ENCODE data around the gene GFPT1.
A peak's percentile ranks its signal among the peaks of the same experiment; 100 is the strongest.
"Not testable (repeated sequence)": the region's sequence is repeated elsewhere in the genome, so short reads cannot be mapped to it uniquely, and the experiment has no call there.

The GFPT1 gene

DNA sequence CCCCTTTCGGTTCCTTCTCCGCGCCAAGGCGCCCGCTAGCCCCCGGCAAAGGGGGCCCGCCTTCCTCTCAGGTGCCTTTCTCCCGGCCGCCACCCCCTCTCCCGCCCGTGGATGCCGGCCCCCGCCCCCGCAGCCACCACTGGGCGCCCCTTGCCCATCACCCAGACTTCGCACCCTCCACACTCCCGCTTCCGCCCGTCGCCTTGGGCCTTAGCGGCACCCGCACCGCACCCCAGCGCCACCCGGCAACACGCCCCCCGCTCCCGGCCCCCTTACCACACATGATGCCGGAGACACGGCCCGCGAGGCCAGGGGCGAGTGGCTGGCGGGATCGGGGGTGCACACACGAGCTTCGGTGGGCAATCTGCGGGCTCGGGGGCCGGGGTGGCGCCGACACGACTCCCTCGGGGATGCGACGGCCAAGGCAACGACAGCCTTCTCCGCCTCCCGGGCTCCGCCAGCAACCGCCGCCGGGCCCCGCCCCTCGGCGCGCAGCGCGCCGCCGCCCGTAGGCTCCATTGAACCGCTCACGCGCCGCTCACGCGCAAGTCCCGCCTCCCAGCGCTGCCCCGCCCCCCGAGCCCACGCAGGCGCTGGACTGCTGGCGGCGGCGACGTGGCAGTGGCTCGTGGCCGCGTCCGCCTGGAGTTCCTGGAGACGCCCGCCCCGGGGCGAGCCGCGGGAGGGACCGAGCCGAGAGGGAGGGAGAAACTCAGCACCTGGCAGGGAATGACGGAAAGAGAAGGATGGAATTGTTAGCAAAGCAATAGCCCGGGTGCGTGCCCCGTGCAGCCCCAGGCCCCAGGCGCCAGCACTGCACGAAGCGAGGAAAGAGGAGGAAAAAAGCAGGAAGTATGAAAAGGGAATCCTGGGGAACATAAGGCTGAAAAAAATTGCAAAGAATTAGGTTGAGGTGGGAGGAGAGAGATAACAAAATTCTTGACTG, at the start of gene GFPT1:
GFPT1 (minus strand) TSS at position 439 of the 946 bp plus-strand sequence; CDS start at position 283, 156 bp downstream.
- DNase-seq (ENCODE audit: low spot score), result peak; percentile 97

DNA sequence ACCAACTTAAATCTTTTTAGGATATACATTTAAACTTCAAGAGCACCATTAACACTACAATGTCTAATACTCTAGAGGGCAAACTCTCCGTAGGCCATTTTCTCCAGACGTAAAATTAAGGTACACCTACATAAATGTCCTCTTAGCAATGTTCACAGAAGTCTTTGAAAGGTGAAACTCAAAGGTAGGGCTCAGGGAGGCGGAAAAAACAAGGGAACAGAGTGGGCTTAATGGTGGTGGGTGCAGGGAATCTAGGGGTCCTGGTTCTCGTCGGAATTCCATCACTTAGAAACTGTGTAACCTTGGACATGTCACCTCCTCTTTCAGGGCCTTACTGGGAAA, 49.5 kb upstream of the GFPT1 start:
- no peak for DNase-seq (ENCODE audit: low spot score)

DNA sequence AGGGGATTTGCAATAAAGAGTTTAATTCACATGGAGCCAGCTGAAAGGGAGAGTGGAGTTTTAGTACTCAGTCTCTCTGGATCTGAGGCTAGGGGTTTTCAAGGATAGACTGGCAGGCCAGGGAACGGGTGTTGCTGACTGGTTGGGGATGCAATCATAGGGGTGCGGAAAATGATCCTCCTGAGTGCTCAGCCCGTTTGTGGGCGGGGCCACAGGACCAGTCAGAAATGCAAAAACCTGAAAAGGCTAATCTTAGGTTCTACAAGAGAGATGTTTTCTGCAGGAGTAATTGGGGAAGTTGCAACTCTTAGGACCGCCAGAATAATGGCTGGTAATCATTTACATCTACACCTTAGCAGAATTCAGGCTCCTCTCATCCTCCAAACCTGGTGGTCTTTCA, 47.7 kb upstream of the GFPT1 start:
- DNase-seq (ENCODE audit: low spot score), result no peak

- DNase-seq (ENCODE audit: low spot score), result no peak
These were observed 42.6 kb upstream of the GFPT1 start for GRCh38 chr2:69429491-69430183.

DNA sequence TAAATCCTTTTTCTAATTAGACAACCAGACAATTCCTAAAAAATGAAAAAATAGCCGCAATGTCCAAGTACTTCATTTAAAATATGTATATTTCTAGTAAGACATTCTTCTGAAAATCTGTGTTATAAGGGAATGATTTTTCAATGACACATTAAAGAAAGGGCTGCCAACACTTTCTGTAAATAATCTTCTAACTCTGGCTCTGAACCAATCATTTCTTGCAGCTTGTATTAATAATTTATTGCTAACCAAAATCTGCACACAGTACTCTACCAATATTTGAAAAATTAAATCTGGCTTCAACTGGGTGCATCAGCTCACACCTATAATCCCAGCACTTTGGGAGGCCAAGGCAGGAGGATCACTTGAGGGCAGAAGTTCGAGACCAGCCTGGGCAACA, 42.0 kb upstream of the GFPT1 start:
- no peak for DNase-seq (ENCODE audit: low spot score)

DNA sequence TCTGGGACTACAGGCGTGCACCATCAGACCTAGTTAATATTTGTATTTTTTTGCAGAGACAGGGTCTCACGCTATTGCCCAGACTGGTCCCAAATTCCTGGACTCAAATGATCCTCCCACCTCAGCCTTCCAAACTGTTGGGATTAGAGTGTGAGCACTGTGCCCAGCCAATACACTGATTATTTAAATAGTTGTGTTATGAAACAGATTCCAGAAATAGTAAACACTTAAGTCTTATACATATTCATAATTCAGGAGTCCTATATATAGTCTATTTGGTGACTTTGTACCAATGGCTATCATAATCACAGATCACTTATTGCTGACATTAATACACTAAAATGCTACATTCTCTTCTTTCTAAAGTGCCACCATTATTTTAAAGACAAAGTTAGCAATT, 37.4 kb upstream of the GFPT1 start:
- no peak for DNase-seq (ENCODE audit: low spot score)

DNA sequence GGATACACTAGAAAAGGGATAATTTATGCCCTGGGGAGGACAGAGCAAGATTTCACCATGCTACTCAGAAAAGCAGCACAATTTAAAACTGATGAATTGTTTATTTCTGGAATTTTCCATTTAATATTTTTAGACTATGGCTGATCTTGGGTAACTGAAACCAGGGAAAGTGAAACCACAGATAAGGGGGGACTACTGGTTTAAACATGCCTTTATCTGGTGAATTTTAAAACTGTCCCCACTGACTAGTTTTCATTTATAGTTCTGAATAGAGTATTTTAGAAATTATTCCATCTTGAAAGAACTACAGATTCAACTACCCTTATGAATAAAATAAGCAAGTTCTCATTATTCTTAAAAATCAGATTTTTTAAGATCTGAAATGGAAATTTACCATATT, 35.2 kb upstream of the GFPT1 start:
- no peak for DNase-seq (ENCODE audit: low spot score)

DNA sequence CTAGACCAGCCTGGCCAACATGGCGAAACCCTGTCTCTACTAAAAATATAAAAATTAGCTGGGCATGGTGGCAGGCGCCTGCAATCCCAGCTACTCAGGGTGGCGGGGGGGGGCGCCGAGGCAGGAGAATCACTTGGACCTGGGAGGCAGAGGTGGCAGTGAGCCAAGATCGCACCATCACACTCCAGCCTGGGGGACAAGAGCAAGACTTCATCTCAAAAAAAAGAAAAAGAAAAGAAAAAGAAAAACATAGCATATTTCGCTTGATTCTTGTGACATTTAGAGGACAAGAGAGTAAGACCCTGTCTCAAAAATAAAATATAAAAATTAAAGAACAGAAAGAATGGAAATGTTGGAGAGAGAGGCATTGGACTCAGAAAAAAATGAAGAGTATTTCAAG, 32.1 kb upstream of the GFPT1 start:
- not testable (repeated sequence) for DNase-seq (ENCODE audit: low spot score)

GRCh38 chr2:69416147-69416546, 29.1 kb upstream of the GFPT1 start:
- no peak for DNase-seq (ENCODE audit: low spot score)

DNA sequence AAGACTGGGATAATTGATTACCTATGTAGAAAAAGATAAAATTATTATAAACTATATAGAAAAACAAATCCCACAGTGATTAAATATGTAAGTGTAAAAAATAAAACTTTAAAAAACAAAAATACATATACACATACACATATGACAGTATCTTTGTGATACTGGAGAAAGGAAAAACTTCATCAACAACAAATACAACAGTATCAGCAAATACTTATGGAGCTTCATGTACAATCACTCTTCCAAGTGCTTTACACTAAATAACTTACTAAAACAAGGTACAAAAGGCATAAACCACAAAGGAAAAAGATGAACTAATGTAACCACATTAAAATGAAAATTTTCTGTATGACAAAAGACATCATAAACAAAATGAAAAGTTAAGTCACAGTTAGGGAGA, 24.1 kb upstream of the GFPT1 start:
- no peak for DNase-seq (ENCODE audit: low spot score)

- no peak for DNase-seq (ENCODE audit: low spot score)
These were observed 18.3 kb upstream of the GFPT1 start for GRCh38 chr2:69405306-69405705.

- DNase-seq (ENCODE audit: low spot score), result no peak
These were observed 13.1 kb upstream of the GFPT1 start for GRCh38 chr2:69400121-69400520.

DNA sequence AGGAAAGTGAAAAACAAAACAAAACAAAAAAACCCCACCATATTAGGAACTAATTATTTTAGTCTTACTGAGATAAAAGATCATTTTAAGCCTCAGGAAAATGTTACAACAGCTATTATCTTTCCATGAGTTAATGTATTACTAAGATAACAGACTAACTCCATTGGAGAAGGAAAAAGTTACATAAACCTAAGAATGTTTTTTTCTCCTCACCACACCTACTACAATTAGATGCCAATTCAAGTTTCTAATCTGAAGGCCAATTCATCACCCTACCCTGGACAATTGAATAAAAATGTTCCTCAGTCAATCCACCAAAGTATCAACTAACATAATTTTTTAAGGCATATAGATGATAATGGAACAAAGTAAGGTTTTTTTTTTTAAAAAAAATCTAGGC, 10.2 kb upstream of the GFPT1 start:
- DNase-seq (ENCODE audit: low spot score), result no peak

DNA sequence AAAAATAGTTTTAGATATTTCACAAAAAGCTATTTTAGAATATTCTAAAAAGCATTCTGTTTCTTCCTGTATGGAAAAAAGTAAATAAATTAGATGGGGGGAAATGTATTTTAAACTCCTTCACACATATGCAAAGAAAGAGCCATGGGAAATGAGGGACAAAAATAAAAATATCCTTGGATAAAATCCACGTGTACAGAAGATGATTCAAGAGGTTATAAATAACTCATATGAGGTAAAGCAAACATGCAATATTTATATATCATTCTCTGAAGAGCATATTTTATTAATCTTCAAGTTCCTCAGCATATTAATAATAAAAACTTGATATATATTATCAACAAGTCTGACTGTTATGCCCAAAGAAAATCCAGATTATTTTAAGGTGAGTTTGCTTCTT, 8.8 kb upstream of the GFPT1 start:
- no peak for DNase-seq (ENCODE audit: low spot score)

DNA sequence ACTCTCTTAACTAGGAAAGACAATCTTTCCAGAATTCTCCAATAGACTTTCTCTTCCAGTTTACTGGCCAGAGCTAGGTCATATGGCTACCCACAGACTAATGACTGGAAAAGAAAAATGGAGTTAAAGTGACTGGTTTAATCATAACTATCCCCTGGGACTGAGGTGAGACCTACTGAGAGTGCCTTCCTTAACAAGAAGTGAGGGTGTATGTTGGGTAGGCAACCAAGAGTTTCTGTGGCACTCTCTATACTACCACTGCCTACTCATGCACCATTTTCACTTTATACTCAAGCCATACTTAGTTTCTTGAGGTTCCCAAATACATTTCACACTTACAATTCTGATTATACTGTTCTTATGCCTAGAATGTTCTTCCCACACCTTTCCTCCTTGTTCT, 6.9 kb upstream of the GFPT1 start:
- DNase-seq (ENCODE audit: low spot score), result no peak

GRCh38 chr2:69390471-69390870, 3.4 kb upstream of the GFPT1 start:
- DNase-seq (ENCODE audit: low spot score), result no peak

DNA sequence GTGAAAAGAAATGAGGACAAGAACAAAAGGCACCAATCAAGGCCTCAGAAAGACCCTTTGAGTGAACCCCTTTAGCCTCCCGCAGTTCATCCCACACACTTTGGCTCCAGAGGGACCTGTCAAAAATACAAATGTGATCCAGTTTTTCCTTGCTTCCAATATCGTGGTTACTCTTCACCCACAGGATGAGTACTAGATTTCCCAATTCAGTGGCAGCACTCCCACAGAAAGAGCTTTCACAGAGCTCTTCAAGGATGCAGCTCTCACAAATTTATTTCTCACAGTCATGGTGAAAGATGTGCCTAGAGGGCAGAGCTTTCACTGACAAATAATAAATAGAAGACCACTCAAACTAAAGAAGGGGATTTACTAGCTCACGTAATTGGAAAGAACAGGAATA, 3.0 kb upstream of the GFPT1 start:
- DNase-seq (ENCODE audit: low spot score), result no peak

GRCh38 chr2:69389271-69389670, 2.2 kb upstream of the GFPT1 start:
- no peak for DNase-seq (ENCODE audit: low spot score)

GRCh38 chr2:69387770-69388481, 899 bp upstream of the GFPT1 start:
- no peak for DNase-seq (ENCODE audit: low spot score)

GRCh38 chr2:69386360-69386759, 667 bp downstream of the GFPT1 start:
- DNase-seq (ENCODE audit: low spot score), result no peak

GRCh38 chr2:69385443-69386151, 1.4 kb downstream of the GFPT1 start:
- DNase-seq (ENCODE audit: low spot score), result no peak

DNA sequence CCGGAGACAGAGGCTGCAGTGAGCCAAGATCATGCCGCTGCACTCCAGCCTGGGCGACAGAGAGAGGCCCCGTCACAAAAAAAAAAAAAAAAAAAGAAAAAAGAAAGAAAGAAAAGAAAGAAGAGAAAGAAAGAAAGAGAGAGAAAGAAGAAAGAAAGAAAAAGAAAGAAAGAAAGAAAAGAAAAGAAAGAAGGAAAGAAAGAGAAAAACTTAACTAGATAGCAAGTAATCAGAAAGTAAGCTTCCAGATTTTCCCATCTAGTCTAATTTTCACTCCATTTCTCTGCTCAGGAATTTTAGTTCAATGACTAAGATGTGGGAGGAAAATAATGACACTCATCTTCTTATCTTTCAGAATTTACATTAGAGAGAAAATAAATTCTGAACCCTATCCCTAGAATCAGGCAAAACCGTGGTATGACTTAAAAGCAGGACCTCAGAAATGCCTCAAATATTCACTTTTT, 2.4 kb downstream of the GFPT1 start:
- no peak for DNase-seq (ENCODE audit: low spot score)

All from iPS-NIHi11 (cell line).